ENCODE results near the gene HOXA4. TPM values are rescaled to one million over a fixed set of nuclear protein-coding genes. Genes with fewer than 3 reads are reported as not detected.

HOXA4 gene
- total and polyA plus RNA-seq, 10 of the 15 experiments (the other 5 are each of a cell fraction or from before 2014, with no cell fraction given), result 0.07 TPM; not detected in 9

DNA sequence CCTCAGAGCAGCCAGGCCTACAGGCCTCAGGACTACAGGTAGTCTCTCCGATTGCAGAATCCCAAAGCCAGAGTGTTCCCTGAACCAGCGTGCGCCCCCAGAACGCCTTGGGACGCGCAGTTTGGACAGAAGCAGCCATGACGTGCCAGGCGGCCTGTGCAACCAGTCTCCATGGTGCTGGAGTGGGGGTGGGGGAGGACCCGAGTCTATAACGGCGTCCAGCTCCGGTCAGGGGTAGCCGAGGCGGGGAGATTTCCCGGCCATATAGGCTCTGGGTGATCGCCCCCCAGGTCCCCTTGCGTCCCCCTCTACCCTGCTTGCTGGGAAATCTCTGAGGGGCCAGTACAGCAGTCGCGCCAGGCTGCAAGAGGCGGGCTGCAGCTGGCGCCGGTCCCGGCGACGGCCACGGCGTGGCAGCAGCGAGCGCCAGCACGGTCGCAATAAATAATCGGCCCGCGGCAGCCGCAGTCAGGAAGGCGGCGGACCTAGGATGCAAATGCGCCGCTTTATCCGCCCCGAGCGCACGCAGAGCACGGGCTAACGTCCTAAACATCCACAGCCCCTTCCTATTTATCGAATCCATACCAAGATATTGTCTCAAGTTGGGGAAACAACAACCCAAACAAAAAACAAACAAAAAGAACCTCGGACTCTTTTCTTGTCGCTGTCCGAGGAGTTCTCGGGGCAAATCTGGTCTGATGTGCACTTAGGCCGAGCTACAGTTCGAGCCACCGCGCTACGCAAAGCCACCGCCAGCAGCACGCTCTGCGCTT lies 20.2 kb upstream of the HOXA4 start (continued):
- TF ChIP-seq, protein P1, sequence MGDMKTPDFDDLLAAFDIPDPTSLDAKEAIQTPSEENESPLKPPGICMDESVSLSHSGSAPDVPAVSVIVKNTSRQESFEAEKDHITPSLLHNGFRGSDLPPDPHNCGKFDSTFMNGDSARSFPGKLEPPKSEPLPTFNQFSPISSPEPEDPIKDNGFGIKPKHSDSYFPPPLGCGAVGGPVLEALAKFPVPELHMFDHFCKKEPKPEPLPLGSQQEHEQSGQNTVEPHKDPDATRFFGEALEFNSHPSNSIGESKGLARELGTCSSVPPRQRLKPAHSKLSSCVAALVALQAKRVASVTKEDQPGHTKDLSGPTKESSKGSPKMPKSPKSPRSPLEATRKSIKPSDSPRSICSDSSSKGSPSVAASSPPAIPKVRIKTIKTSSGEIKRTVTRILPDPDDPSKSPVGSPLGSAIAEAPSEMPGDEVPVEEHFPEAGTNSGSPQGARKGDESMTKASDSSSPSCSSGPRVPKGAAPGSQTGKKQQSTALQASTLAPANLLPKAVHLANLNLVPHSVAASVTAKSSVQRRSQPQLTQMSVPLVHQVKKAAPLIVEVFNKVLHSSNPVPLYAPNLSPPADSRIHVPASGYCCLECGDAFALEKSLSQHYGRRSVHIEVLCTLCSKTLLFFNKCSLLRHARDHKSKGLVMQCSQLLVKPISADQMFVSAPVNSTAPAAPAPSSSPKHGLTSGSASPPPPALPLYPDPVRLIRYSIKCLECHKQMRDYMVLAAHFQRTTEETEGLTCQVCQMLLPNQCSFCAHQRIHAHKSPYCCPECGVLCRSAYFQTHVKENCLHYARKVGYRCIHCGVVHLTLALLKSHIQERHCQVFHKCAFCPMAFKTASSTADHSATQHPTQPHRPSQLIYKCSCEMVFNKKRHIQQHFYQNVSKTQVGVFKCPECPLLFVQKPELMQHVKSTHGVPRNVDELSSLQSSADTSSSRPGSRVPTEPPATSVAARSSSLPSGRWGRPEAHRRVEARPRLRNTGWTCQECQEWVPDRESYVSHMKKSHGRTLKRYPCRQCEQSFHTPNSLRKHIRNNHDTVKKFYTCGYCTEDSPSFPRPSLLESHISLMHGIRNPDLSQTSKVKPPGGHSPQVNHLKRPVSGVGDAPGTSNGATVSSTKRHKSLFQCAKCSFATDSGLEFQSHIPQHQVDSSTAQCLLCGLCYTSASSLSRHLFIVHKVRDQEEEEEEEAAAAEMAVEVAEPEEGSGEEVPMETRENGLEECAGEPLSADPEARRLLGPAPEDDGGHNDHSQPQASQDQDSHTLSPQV (IDR thresholded peaks at IDR 0.05), result no peak
- TF ChIP-seq ZNF274 (IDR thresholded peaks at IDR 0.05; ENCODE audit: insufficient read depth, insufficient read length) (no peak), EP300 (IDR thresholded peaks at IDR 0.05; ENCODE audit: borderline replicate concordance in 1 of 2, control insufficient read depth in 1 of 2, low read depth in 2 of 2, low read length in 2 of 2) (no peak), SPI1 (IDR thresholded peaks at IDR 0.05; ENCODE audit: borderline replicate concordance, insufficient read depth, low read depth, low read length) (no peak), IRF4 (IDR thresholded peaks at IDR 0.05; ENCODE audit: low read depth, low read length) (no peak), CHD2 (IDR thresholded peaks at IDR 0.05; ENCODE audit: borderline replicate concordance, low read depth, low read length) (0 out of 2 replicates have a peak, but pooled peaks have one; percentile 29), TAF1 (IDR thresholded peaks at IDR 0.05; ENCODE audit: borderline replicate concordance, low read depth, low read length) (no peak), CREM (IDR thresholded peaks at IDR 0.05; ENCODE audit: low read depth) (no peak), NRF1 (conservative IDR thresholded peaks at IDR 0.05; ENCODE audit: low read depth, low read length) (no peak), STAT1 (conservative IDR thresholded peaks at IDR 0.05) (no peak), POLR2A (IDR thresholded peaks at IDR 0.05; ENCODE audit: low read depth, low read length) (no peak; the same call in 1 of the 2 replicates)
- TF ChIP-seq, protein P2, sequence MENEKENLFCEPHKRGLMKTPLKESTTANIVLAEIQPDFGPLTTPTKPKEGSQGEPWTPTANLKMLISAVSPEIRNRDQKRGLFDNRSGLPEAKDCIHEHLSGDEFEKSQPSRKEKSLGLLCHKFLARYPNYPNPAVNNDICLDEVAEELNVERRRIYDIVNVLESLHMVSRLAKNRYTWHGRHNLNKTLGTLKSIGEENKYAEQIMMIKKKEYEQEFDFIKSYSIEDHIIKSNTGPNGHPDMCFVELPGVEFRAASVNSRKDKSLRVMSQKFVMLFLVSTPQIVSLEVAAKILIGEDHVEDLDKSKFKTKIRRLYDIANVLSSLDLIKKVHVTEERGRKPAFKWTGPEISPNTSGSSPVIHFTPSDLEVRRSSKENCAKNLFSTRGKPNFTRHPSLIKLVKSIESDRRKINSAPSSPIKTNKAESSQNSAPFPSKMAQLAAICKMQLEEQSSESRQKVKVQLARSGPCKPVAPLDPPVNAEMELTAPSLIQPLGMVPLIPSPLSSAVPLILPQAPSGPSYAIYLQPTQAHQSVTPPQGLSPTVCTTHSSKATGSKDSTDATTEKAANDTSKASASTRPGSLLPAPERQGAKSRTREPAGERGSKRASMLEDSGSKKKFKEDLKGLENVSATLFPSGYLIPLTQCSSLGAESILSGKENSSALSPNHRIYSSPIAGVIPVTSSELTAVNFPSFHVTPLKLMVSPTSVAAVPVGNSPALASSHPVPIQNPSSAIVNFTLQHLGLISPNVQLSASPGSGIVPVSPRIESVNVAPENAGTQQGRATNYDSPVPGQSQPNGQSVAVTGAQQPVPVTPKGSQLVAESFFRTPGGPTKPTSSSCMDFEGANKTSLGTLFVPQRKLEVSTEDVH (IDR thresholded peaks at IDR 0.05; ENCODE audit: low read depth, partially characterized antibody), result no peak
- TF ChIP-seq, protein P3, sequence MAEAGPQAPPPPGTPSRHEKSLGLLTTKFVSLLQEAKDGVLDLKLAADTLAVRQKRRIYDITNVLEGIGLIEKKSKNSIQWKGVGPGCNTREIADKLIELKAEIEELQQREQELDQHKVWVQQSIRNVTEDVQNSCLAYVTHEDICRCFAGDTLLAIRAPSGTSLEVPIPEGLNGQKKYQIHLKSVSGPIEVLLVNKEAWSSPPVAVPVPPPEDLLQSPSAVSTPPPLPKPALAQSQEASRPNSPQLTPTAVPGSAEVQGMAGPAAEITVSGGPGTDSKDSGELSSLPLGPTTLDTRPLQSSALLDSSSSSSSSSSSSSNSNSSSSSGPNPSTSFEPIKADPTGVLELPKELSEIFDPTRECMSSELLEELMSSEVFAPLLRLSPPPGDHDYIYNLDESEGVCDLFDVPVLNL (IDR thresholded peaks at IDR 0.05; ENCODE audit: low read depth, low read length), result no peak
- TF ChIP-seq, protein P4, sequence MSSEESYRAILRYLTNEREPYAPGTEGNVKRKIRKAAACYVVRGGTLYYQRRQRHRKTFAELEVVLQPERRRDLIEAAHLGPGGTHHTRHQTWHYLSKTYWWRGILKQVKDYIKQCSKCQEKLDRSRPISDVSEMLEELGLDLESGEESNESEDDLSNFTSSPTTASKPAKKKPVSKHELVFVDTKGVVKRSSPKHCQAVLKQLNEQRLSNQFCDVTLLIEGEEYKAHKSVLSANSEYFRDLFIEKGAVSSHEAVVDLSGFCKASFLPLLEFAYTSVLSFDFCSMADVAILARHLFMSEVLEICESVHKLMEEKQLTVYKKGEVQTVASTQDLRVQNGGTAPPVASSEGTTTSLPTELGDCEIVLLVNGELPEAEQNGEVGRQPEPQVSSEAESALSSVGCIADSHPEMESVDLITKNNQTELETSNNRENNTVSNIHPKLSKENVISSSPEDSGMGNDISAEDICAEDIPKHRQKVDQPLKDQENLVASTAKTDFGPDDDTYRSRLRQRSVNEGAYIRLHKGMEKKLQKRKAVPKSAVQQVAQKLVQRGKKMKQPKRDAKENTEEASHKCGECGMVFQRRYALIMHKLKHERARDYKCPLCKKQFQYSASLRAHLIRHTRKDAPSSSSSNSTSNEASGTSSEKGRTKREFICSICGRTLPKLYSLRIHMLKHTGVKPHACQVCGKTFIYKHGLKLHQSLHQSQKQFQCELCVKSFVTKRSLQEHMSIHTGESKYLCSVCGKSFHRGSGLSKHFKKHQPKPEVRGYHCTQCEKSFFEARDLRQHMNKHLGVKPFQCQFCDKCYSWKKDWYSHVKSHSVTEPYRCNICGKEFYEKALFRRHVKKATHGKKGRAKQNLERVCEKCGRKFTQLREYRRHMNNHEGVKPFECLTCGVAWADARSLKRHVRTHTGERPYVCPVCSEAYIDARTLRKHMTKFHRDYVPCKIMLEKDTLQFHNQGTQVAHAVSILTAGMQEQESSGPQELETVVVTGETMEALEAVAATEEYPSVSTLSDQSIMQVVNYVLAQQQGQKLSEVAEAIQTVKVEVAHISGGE (CRISPR knock-in tag; IDR thresholded peaks at IDR 0.05), result no peak
- TF ChIP-seq, protein P5, sequence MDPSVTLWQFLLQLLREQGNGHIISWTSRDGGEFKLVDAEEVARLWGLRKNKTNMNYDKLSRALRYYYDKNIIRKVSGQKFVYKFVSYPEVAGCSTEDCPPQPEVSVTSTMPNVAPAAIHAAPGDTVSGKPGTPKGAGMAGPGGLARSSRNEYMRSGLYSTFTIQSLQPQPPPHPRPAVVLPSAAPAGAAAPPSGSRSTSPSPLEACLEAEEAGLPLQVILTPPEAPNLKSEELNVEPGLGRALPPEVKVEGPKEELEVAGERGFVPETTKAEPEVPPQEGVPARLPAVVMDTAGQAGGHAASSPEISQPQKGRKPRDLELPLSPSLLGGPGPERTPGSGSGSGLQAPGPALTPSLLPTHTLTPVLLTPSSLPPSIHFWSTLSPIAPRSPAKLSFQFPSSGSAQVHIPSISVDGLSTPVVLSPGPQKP (IDR thresholded peaks at IDR 0.05; ENCODE audit: low read depth, low read length), result no peak
